NCI-H345 (cell line): ENCODE data around the gene UBE2D2.

ENCODE experiments used
- DNase-seq: peaks from one replicate; lab custom pipeline; 2025; lab: John Stamatoyannopoulos, UW

Gene UBE2D2

GRCh38 chr5:139636207-139636792 is 75.2 kb downstream of the UBE2D2 start:
- peak; percentile 53 for DNase-seq

DNA sequence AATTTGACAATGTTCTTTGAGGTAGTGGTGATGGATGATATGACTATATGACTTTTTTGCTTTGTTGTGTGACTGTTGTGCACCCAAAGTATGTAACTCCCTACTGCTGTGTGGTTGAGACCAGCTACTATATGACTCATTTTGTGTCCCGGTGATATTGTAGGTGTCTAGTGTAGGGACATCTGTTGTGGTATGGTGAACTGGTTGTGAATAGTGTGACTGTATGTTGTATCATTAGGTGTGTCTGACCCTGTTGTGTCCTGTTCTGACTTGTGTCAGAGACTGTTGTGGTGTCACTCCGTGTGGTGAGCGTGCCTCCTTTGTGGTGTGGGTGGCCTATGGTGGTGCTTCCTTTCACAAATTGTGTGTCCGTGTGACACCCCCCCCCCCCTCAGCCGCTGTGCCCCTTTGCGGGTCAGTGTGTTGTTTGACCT is 75.9 kb downstream of the UBE2D2 start:
- DNase-seq, result no peak

DNA sequence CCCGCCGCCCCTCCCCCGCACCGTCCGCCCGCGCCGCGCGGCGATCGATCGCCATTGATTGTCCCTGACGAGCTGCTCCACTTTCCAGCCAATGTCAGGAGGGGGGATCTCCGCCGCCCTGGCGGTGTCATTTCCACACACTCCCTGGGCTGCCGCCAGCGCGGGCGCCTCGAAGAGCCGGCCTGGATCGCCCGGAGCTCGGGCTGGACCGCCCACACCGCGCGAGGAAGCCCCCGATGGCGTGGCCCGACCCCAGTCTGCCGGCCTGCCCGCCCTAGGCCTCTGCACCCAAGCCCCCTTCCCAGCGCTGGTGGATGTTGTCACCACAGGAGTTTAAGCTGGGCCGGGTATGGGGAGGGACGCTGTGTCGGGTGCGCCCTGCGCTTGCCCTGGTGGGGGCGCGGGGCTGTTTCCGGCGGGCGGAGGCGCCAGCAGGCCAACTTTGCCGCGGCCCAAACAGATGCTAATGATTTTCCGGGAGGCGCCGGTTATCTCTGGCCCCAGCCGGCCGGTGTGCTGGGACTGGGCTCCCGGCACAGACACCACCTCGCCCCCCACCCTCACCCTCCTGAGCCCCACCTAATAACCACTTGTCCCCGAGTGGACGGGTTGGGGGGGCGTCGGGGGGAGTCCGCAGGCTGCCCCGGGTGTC is 76.4 kb downstream of the UBE2D2 start:
- peak; percentile 86 for DNase-seq

GRCh38 chr5:139638090-139638735 is 77.1 kb downstream of the UBE2D2 start:
- peak; percentile 80 for DNase-seq

GRCh38 chr5:139638736-139639618 is 77.8 kb downstream of the UBE2D2 start:
- no peak for DNase-seq

- DNase-seq, result no peak
These were observed 78.7 kb downstream of the UBE2D2 start for GRCh38 chr5:139639619-139640380.

GRCh38 chr5:139640421-139641115 is 79.4 kb downstream of the UBE2D2 start:
- DNase-seq, result no peak

DNA sequence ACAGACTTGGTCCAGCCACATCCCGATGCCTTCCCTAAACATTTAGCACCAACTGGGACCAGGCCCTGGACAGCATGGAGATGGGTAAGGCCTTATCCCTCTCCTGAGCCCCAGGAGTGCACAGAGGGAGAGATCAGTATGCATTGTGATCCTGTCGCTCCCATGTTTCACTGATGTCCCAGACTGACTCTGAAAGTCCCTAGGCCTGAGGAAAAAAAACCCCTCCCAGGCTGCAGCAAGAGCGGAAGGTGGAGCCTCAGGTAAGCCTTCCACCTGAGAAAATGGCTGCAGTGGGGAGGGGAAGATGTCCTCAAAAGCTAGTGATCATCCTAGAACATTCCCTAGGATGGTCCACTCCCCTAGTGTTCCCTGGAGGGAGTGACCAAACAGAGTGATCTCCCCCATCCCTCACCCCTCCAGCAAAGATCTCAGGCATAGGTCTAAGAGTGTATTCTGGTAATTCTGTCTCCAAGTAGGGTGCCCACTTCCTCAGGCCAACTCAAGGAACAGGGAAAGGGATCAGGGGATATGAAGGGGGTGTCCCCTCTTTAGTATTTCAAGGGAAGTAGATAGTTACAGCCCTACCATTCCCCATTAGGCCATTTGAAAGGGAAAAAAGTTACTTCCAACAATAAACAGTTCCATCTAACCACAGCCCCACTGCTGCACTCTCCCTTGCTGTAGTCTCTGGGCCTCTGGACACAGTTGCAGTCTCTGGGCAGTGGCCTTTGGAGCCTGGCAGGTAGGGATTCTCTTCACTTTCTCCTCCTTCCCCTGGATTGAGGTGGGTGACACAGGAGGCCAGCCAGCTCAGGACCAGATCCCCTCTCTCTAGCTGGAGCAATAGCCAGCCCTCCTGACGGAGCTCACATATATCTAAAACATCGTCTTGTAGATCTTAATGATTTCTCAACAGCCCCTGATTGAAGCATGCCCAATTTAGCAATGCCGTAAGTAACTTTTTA is 80.3 kb downstream of the UBE2D2 start:
- no peak for DNase-seq

GRCh38 chr5:139642213-139642612 is 81.1 kb downstream of the UBE2D2 start:
- no peak for DNase-seq

GRCh38 chr5:139642891-139643871 is 82.0 kb downstream of the UBE2D2 start:
- no peak for DNase-seq

DNA sequence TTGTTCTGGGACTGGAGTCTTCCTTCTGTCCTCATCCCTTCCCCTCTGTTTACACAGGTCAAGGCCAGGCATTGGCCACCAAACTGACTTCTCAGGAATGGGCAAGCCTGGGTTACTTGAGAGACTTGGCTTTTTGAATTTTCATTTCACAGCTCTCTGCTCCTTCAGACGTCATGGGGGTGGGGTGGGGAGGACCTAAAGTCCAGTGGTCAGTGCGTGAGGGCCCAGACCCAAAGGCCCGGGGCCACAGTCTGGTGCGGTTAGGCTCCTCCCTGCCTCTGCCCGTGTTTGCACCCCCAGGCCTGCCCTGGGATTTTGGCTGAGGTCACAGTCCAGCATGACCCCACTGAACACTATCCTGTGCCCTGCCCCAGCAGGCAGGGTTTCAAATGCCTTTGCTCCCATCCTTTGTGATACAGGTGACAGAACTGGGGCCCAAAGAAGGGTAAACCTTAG is 82.9 kb downstream of the UBE2D2 start:
- DNase-seq, result no peak

DNA sequence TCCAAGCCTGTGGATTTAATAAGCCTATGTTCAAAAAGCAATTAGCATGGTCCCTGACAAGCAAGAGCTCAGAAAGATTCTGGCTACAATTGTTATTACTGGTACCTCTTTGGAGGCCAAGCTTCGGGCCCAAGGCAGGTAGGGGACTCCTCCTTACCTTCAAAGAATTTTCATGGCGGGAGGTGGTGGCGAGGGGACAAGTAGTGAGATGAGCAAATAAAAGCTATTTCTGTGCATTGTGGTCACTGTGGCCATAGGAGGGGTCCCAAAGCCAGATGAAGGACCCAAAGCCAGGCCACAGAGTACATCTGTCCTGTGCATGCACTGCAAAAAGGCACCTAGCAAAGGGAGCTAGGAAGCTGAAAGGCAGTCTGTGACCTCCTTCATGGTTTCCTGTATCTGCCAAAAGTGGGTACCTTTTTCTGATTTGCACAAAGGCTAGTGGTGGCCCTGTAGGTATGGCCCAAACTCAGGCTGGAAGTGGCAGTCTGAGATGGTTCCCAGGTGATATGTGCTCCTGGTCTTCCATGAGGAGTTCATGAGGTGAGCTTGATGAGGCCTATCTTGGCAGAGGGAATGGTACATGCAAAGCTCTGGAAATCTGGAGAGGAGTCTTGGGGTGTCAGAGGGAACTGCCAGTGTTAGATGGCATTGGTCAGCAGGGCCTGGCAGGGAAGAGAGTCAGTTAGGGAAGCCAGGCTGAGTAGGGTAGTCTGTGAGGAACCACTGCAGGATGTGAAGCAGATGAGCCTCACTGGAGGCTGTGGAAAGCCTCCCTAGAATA is 83.7 kb downstream of the UBE2D2 start:
- no peak for DNase-seq

GRCh38 chr5:139645430-139645871 is 84.3 kb downstream of the UBE2D2 start:
- DNase-seq, result no peak

DNA sequence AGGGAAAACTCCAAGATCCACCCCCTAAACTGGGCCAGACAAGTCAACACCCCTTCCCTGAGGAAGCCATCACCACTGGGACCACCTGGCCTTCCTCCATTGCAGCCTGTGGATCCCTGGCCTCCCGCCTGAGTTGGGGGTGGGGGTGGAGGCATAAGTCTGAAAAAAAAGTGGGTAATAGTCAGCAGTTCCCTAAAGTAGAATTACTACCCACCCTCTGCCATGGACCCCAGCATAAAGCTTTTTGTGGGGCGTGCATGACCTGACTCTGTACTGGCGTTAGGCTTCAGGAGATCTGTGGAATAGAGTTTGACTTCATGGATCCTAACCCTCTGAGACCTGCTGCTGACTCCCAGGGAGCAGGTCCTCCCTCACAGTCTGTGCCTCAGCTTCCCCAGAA is 85.0 kb downstream of the UBE2D2 start:
- no peak for DNase-seq

DNA sequence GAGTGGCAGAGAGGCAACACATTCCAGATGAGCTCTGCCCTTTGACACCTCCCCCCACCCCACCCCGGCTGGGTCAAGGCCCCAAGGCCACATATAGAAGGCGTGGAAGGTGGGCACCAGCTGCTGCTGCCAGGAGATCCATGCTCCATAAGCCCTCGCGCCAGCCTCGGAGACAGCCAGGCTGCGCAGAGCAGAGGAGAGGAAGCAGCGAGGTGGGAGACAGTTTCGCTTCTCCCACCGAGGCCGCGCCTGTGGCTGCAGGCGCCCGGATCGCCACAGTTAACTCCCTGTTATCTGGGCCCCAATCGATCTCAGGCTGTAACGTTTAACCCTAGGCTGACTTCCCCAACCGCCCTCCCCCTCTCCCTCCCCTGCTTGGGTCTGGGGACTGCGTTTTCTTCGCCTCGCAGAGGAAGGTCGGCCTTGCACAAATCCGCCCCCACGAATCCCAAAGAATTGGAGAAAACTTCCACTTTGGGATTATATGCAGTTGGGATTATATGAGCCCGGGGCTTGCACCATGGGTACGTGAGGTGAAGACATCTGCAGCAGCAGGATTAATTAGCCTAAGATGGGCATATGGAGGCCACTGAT is 85.9 kb downstream of the UBE2D2 start:
- no peak for DNase-seq

DNA sequence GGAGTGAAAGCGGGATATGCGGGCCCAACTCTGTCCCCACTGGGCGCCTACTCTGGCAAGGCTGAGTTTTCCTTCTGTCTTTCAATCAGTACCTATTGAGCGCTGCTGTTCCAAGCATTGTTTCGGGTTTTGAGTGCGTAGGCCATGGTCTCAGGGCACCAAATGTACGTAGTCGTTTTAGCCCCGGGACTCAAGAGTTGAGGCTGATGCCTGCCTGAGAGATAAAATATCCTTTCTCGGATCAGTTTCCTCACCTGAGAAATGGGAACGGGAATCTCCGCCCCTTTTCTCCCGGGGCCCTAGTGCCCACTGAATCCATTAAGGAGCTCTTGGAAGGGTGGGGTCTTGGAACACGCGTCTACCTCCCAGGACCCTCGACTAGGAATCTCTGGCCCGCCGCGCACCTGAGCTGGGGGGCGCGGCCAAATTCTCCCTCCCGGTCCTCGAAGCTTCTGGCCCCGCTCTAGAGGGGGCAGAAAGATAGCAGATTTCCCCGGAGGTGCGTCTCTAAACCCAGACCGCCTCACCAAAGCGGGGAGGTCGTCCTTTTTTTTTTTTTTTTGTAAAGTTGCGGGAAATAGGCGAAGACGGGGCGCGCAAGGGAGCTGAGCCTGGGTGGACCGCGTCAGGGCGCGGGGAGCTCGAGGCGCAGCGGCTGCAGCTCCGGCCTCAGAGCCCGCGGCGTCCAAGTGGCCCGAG is 86.5 kb downstream of the UBE2D2 start:
- no peak for DNase-seq
